IPS-20b (cell line): ENCODE measurements around the gene HEXA.

Experiments
- H3K27ac ChIP-seq: one replicate; pipeline ENCODE4 v1.5.1; 2013; ENCODE audit warnings: low read length
- H3K27me3 ChIP-seq: 2 replicates; pipeline ENCODE4 v1.6.1; 2013; ENCODE audit warnings: mild to moderate bottlenecking, low read length, inconsistent platforms; ENCODE audit not compliant: insufficient read depth
- H3K36me3 ChIP-seq: 2 replicates; pipeline ENCODE4 v1.6.1; 2013; ENCODE audit warnings: low read depth, mild to moderate bottlenecking, inconsistent platforms, low read length, moderate library complexity; ENCODE audit not compliant: insufficient read depth
- H3K4me1 ChIP-seq: 2 replicates; pipeline ENCODE4 v1.6.1; 2013; ENCODE audit warnings: mild to moderate bottlenecking, control low read depth, inconsistent platforms, low read length, moderate library complexity; ENCODE audit not compliant: insufficient read depth
- H3K4me3 ChIP-seq: 2 replicates; pipeline ENCODE4 v1.5.1; 2013; ENCODE audit warnings: mild to moderate bottlenecking, low read length, inconsistent platforms
- H3K9ac ChIP-seq: 2 replicates; pipeline ENCODE4 v1.6.1; 2013; ENCODE audit warnings: low read depth, mild to moderate bottlenecking, inconsistent platforms, low read length, moderate library complexity
- H3K9me3 ChIP-seq: 2 replicates; pipeline ENCODE4 v1.6.1; 2013; ENCODE audit warnings: mild to moderate bottlenecking, low read depth, low read length, inconsistent platforms; ENCODE audit not compliant: insufficient read depth

The HEXA gene

GRCh38 chr15:72372361-72372760 is 3.5 kb downstream of the HEXA start:
- Histone ChIP-seq H3K4me3 (no peak overlapping the region), H3K4me1 (no peaks in the 10 kb centered on the region; the same call in 1 of the 2 replicates), H3K9ac (no peak overlapping the region), H3K27me3 (no peaks in the 10 kb centered on the region), H3K36me3 (peaks cover 6% of the 10 kb centered on the region; the same call in 1 of the 2 replicates), H3K27ac (no peak overlapping the region), H3K9me3 (no peaks in the 10 kb centered on the region)

DNA sequence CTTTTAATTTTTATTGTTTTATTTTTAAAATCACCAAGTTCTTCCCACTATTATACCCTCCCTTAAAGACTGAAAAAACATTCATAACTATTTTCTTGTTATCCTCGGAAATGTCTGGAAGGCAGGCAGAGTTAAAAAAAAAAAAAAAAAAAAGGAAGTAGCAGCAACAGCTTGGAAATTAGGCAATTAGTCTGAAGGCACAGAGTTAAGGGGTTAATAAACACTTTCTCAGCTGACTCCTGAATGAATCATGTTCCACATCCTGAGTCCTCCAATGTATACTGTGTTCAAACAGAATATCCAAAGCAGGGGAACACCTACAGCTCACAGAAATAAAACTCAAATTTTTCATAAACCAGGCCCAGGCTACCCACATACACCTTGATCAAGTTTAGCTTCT is 5.8 kb downstream of the HEXA start:
- Histone ChIP-seq H3K4me3 (no peak overlapping the region), H3K9me3 (no peaks in the 10 kb centered on the region), H3K9ac (no peak overlapping the region), H3K4me1 (no peaks in the 10 kb centered on the region), H3K27ac (no peak overlapping the region), H3K36me3 (peaks cover 6% of the 10 kb centered on the region; the same call in 1 of the 2 replicates), H3K27me3 (no peaks in the 10 kb centered on the region)

- H3K9me3 ChIP-seq: no peaks in the 10 kb centered on the region
- peaks cover 6% of the 10 kb centered on the region; the same call in 1 of the 2 replicates for H3K36me3 ChIP-seq
- no peaks in the 10 kb centered on the region for H3K27me3 ChIP-seq
- no peaks in the 10 kb centered on the region for H3K4me1 ChIP-seq
- H3K27ac ChIP-seq: no peak overlapping the region
- H3K9ac ChIP-seq: no peak overlapping the region
- no peak overlapping the region for H3K4me3 ChIP-seq
Measured at GRCh38 chr15:72368899-72369298, 6.9 kb downstream of the HEXA start.

DNA sequence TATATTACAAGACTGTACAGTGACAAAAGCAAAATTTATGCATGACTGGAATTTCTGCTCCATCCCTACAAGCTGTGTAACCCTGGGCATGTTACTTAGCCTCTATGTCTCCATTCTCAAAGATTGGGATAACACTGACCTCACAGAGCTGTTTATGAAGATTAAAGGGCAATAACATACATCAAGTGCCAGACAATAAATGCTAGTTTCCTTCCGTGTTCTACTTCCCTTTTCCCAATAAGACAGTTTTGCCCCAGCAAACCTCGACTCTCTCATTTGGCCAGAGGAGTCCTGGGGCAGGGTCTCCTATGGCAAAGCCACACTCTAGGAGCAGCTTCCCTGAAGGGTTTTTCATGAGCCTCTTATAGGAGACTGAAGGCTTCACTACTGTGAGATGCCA is 7.5 kb downstream of the HEXA start:
- H3K4me3 ChIP-seq: no peak overlapping the region
- H3K4me1 ChIP-seq: no peaks in the 10 kb centered on the region
- H3K27ac ChIP-seq: no peak overlapping the region
- H3K9ac ChIP-seq: no peak overlapping the region
- H3K36me3 ChIP-seq: peaks cover 6% of the 10 kb centered on the region; the same call in 1 of the 2 replicates
- H3K9me3 ChIP-seq: no peaks in the 10 kb centered on the region
- no peaks in the 10 kb centered on the region for H3K27me3 ChIP-seq

GRCh38 chr15:72365844-72366243 is 10.0 kb downstream of the HEXA start:
- H3K4me3 ChIP-seq: no peak overlapping the region
- H3K9ac ChIP-seq: no peak overlapping the region
- no peaks in the 10 kb centered on the region for H3K4me1 ChIP-seq
- no peak overlapping the region for H3K27ac ChIP-seq
- no peaks in the 10 kb centered on the region for H3K27me3 ChIP-seq
- H3K36me3 ChIP-seq: peaks cover 6% of the 10 kb centered on the region; the same call in 1 of the 2 replicates
- no peaks in the 10 kb centered on the region for H3K9me3 ChIP-seq

DNA sequence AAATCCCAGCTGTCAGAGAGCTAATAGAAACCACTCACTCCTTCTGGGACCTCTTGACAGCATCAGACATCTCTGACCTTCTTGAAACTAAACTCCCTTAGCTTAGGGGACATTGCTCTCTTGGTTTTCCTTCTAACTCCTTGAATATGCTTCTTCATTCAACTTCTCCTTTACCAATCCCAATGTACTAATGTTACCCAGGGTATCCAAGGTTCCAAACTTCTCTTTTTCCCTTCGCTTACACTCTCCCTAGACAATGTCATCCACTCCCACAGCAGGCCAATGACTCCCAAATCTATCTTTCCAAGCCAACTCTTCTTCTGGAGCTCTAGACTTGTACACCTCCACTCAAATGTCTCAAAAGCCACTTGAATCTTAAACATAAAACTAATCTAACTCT is 14.6 kb downstream of the HEXA start:
- Histone ChIP-seq H3K36me3 (peaks cover 5% of the 10 kb centered on the region; the same call in 1 of the 2 replicates), H3K4me1 (no peaks in the 10 kb centered on the region), H3K9ac (no peak overlapping the region), H3K9me3 (no peaks in the 10 kb centered on the region), H3K4me3 (no peak overlapping the region), H3K27ac (no peak overlapping the region), H3K27me3 (no peaks in the 10 kb centered on the region)

DNA sequence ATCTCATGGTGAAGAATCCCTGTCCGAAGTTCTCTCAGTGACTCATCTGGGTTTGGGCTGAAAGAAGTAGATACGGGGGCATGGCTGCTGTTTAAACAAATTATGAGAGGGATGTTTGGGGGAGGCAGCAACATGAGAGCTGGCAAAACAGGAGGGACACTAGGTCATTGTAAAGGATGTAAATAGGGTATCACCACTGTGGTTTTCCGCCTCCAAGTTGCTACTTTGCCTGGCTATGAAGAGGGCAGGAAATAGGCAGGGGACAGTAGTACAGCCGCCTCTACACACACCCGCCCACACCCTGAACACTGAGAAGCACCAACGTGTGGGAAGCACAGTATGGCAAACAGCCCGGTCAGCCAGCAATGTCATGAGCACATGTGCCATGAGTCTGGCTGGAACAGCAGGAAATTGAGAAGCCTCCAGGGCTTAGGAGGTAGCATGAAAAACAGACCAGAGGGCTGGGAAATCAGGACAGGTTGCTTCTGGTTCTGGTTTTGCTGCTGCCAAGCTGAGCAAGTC is 17.1 kb downstream of the HEXA start:
- H3K27me3 ChIP-seq: no peaks in the 10 kb centered on the region
- H3K9me3 ChIP-seq: no peaks in the 10 kb centered on the region
- no peak overlapping the region for H3K27ac ChIP-seq
- H3K4me3 ChIP-seq: no peak overlapping the region
- H3K9ac ChIP-seq: no peak overlapping the region
- H3K4me1 ChIP-seq: no peaks in the 10 kb centered on the region
- H3K36me3 ChIP-seq: peaks cover 25% of the 10 kb centered on the region

DNA sequence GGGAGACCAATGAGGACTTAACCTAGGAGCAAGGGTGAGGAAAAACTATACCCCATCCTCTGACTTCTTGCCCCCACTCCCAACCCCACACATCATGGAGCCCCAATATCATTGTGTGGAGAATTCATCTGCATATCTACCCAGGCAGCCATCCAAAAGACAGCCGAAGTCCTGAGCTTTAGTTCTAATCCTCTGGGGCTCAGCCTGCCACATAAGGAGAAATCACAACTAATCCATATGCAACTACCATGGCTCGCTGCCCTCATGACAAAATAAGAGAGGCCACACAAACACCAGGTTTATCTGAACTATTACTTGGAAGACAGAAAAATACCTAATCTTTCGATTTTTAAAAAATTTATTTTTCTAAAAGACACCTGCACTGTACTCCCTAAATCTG is 17.7 kb downstream of the HEXA start:
- Histone ChIP-seq H3K4me3 (no peak overlapping the region), H3K9ac (no peak overlapping the region), H3K27me3 (no peaks in the 10 kb centered on the region), H3K36me3 (peaks cover 31% of the 10 kb centered on the region), H3K9me3 (no peaks in the 10 kb centered on the region), H3K27ac (no peak overlapping the region), H3K4me1 (no peaks in the 10 kb centered on the region)

- no peak overlapping the region for H3K9ac ChIP-seq
- peaks cover 57% of the 10 kb centered on the region for H3K36me3 ChIP-seq
- no peaks in the 10 kb centered on the region for H3K4me1 ChIP-seq
- H3K4me3 ChIP-seq: no peak overlapping the region
- no peak overlapping the region for H3K27ac ChIP-seq
- H3K9me3 ChIP-seq: no peaks in the 10 kb centered on the region
- no peaks in the 10 kb centered on the region for H3K27me3 ChIP-seq
Measured at GRCh38 chr15:72354496-72354895, 21.3 kb downstream of the HEXA start.

DNA sequence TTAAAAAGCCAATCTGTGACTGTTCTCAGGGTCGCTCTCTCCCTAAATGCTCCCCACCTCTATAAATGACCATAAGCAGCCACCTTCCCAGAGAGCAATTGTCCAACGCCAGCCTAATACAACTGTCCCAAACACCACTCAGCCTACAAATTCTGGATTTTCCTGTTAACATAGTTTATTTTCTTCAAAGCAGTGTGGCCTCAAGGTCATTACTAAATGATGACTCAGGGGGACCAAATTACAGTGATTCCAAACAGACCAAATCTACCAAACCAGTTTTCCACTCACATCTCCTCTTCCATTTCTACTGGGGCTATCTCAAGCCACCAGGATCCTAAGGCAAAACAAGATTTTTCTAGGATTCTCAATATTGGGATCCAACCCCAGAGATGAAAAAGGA is 22.5 kb downstream of the HEXA start:
- Histone ChIP-seq H3K27me3 (no peaks in the 10 kb centered on the region), H3K4me1 (no peaks in the 10 kb centered on the region), H3K9me3 (no peaks in the 10 kb centered on the region), H3K36me3 (peaks cover 67% of the 10 kb centered on the region), H3K27ac (no peak overlapping the region), H3K9ac (no peak overlapping the region), H3K4me3 (no peak overlapping the region)

DNA sequence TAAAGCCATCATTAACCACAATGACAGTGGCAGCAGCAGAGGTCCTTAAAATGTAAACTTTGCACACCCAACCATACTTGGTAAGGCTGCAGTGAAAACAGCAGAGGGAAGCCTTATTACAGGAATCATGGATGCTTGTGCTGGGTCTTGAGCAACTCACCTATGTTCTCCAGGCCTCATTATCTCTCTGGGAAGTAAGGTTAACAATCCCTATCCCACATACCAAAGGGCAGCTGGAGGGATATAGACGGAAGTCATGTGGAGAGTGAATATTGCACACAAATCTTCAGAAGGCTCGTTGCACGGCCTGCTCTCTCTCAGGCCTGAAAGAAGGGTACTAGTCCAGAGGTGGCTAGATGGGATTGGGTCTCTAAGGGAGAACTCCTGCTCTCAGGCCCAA is 30.0 kb downstream of the HEXA start:
- Histone ChIP-seq H3K27ac (no peak overlapping the region), H3K9me3 (no peaks in the 10 kb centered on the region), H3K4me1 (0 out of 2 replicates have a peak, but pooled peaks cover 3% of the 10 kb centered on the region), H3K9ac (no peak overlapping the region), H3K36me3 (peaks cover 55% of the 10 kb centered on the region), H3K4me3 (no peak overlapping the region), H3K27me3 (no peaks in the 10 kb centered on the region)

GRCh38 chr15:72345280-72345679 is 30.5 kb downstream of the HEXA start:
- H3K36me3 ChIP-seq: peaks cover 50% of the 10 kb centered on the region
- H3K4me3 ChIP-seq: no peak overlapping the region
- no peak overlapping the region for H3K9ac ChIP-seq
- 0 out of 2 replicates have a peak, but pooled peaks cover 3% of the 10 kb centered on the region for H3K4me1 ChIP-seq
- no peaks in the 10 kb centered on the region for H3K27me3 ChIP-seq
- no peak overlapping the region for H3K27ac ChIP-seq
- no peaks in the 10 kb centered on the region for H3K9me3 ChIP-seq
